Stromal cell of bone marrow (primary cell): ENCODE measurements around the gene CNPY2.
"Not testable (repeated sequence)": the region's sequence is repeated elsewhere in the genome, so short reads cannot be mapped to it uniquely, and the experiment has no call there.

Experiments used
- DNase-seq: peaks from one replicate; pipeline ENCODE4 v3.0.0-alpha.2; 2012; ENCODE audit warnings: low read depth

The CNPY2 gene

GRCh38 chr12:56333679-56334489 is 18.1 kb upstream of the CNPY2 start, which contains the start of gene PAN2:
Gene PAN2 (minus strand): TSS chr12:56334000. CDS start chr12:56333094, 906 bp downstream.
- peak; percentile 97 for DNase-seq

- DNase-seq, result no peak
Observed at GRCh38 chr12:56333197-56333678, 17.4 kb upstream of the CNPY2 start.

DNA sequence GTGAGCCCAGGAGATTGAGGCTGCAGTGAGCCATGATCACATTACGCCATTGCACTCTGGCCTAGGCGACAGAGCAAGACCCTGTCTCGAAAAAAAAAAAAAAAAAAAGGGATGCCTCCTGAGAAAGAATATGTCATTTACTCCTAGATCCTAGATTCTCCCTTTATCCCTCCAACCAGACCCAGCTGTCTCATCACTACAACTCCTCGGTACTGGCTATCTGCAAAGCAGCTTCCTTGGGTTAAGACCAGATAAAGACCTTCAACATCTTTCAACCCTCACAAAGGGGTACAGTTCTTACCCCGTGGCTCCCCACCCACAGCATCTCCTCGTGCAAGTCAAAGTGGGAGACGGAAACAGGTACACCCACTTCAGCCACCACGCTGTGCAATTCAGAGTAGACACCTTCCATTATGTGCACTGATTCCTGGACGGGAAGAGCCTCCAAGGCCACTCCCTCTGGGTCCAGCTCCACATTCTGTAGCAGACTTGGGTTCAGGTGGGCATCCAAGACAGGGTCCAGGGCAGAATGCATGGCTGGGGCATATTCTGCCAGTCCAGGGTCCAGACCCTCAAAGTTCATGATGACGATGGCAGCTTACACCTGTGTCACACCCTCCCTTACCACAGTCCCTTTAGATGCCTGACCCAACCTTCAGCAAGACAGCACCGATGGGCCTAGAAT is 16.9 kb upstream of the CNPY2 start:
- no peak for DNase-seq

DNA sequence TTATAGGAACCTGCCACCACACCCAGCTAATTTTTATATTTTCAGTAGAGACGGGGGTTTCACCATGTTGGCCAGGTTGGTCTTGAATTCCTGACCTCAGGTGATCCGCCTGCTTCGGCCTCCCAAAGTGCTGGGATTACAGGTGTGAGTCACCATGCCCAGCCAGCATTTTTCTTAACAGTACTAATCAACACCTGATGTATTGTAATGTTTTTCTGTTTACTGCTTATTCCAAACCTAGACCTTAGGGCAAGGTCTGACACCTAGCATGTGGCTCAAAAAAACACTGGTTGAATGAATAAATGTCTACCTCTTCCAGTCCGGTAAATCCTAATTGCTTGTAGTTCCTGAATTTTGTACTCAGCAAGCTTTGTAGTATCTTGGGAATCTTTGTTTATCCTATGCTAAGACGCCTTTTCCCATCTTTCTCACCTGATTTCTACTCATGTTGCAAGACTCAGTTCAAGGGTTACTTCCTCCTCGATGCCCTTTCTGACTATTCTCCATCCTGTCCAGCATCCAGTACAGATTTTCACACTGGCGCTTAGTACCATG is 15.2 kb upstream of the CNPY2 start:
- no peak for DNase-seq

DNA sequence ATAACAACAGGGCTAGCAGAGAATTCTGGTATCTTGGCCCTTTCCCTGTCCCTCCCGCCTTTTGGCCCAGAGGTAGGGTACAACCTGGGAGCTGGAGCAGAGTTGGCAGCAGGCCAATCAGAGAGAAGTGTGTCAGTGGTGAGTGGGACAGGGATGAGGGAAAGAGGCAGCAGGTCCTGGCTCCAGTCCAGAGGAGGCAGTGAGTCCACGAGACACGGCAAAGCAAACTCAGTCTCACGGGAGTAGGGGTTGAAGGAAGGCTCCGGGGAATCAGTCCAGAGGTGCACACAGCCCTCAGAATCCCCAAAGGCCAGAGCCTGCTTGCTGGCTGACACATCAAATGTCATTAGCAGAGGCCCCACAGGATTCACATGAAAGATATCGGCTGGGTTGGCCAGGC is 10.7 kb upstream of the CNPY2 start:
- DNase-seq, result no peak

DNA sequence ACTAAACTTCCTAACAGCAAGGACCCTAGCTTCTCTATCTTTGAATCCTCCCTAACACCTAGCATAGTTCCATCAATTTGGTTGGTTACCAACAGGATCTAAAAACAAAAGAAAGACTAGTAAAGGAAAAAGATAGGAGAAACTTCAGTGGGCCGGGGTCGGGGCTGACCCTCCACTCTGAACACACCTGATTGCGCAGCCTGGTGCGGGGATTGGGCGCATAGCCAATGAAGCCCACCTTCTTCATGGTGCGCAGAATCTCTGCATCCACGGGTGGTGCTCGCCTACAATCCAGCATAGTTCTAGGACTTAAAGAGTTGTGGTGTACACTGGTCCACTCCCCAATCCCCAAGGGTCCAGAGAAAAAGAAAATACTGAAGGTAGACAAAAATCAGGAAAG is 10.3 kb upstream of the CNPY2 start:
- DNase-seq, result no peak

DNA sequence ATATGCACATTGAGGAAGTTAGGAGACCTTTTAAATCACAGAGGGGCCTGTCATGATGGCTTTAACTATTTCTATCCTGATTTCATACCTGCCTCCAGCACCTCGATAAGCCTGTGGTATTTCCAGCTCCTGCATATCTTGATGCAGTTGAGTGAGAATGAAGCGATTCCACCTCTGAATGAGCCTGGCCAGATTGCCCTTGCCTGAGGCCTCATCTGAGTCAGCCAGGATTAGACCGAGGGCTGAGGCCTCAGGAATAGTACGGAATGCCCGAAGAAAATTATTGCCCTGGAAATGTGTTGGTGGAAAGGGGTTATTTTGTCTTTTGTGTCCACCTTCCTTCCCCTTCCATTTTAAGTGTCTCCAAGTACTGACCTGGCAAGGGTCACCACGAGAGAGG is 8.4 kb upstream of the CNPY2 start:
- no peak for DNase-seq

- DNase-seq, result not testable (repeated sequence)
Observed at GRCh38 chr12:56321610-56322009, 5.8 kb upstream of the CNPY2 start.

GRCh38 chr12:56321027-56321426 is 5.2 kb upstream of the CNPY2 start:
- no peak for DNase-seq

GRCh38 chr12:56317675-56318074 is 1.9 kb upstream of the CNPY2 start:
- no peak for DNase-seq

- no peak for DNase-seq
Observed at GRCh38 chr12:56315249-56315621, 553 bp downstream of the CNPY2 start.

DNA sequence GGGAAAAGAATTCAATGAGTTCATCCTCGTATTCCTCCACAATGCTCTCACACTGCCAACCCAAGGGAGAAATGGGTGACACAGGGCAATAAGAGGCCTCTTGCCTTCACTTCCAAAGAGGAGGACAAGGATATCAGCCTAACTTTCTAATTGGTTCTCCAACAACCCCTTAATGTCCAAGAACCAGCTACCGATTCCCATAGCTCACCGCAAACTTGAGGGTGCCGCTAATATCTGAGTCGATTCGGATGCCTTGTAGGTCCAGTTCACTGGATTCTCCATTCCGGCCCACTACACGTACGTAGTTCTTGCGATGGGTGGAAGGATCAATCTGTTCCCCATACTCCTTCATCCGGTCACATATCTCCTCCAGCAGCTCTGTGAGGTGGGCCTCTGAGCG is 4.8 kb downstream of the CNPY2 start:
- DNase-seq, result no peak

DNA sequence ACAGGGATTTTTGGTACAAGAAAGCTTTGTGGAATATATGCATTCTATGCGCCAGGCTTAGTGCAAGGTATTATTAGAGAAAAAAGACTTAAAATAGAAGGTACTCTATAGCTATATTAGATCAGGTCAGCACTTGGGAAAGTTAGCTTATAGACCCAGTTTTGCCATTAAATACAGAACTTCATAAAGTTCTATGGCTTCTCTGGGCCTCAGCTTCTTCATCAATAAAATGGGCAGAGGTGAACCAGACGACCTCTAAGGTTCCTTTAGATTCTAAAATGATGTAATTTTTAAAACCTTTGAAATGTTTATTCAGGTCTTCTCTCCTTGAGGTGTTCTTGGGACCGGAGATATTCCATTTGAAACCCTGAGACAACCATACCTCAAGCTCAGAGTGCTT is 7.1 kb downstream of the CNPY2 start:
- no peak for DNase-seq

DNA sequence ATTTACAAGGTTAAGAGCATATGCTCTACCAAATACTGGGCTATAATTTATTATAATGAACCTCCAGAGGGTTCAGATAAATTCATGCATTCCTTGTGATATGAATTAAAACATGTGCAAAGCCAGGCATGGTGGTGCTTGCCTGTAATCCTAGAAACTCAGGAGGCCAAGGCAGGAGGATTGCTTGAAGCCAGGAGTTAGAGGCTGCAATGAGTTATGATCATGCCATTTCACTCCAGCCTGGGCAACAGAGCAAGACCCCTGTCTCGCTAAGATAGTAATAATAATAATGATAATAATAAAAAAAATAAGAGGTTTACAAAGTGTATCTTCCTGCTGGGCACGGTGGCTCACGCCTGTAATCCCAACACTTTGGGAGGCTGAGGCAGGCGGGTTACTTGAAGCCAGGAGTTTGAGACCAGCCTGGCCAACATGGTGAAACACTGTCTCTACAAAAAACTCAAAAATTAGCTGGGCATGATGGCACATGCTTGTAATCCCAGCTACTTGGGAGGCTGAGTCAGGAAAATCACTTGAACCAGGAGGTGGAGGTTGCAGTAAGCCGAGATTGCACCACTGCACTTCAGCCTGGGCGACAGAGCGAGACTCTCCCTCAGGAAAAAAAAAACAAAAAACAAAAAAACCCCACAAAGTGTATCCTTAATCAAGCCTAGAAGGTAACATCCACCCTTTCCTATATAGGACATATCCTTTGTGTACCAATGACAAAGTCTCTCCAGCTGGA is 8.4 kb downstream of the CNPY2 start:
- no peak for DNase-seq

GRCh38 chr12:56304872-56305590 is 10.8 kb downstream of the CNPY2 start:
- no peak for DNase-seq

- no peak for DNase-seq
Observed at GRCh38 chr12:56304276-56304675, 11.5 kb downstream of the CNPY2 start.

- DNase-seq, result no peak
Observed at GRCh38 chr12:56300644-56301464, 14.9 kb downstream of the CNPY2 start.

DNA sequence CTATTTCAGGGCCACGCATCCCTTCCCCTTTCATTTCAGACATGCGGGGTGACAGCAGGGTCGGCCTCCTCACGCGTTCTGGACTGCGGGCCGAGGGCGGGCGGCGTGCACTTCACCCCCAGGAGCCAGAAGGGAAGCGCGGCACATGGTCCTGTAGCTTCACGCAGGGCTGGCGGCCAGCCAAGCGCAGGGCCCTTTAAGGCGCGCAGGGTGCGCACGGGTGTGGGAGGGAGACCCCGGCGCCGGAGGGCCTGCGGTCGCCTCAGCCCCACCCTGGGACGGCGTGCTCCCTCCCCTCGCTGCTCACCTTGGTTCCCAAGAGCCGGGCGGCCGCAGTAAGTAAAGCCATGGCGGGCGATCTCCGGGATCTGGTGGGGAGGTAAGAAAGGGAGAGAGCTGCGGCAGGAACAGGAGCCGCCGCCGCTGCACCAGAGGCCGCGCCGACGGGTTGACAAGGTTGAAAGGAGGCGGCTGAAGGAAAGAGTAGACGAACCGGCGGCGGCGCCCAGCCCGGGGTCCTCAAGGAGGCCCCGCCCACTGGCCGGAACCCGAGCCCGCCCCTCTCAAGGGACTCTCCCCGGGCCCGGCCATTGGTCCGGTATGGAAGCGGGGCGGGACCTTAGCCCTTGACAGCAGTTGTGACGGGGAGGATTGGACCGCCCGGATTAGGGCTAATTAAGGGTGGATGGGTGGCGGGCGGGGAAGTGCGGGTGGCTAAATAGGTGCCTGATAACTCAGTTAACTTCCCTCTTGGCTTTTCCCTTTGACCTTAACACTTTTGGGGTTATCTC is 15.7 kb downstream of the CNPY2 start, which contains the start of gene CS:
Gene CS (minus strand): TSS at position 478 of the 791 bp plus-strand sequence. CDS start 129 bp downstream, at position 349.
- peak; percentile 96 for DNase-seq

DNA sequence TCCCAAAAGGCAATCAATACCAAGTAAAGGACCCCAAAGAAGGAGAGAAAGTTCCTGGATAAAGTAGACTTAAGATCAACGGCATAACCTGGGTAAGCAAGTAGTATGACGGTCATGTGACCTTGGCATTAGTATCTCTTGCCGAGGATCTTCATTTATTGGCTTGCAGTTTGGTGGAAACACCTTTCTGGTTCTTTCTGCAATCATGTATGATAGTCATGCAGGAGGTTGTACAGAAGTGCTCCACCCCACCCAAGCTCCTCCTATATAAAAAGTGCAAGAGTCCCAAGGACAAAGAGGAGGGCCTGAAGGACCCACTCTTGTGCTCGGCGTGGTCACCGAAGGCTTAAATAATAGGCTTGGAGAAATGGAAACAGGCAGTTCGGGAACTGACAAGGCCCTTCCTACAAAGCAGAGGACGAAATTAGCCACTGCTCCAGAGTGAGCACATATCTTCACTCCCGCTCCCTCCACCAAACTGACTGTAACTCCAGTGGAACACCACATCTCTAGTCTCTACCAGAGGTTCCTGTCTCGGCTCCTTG is 16.4 kb downstream of the CNPY2 start:
- no peak for DNase-seq

DNA sequence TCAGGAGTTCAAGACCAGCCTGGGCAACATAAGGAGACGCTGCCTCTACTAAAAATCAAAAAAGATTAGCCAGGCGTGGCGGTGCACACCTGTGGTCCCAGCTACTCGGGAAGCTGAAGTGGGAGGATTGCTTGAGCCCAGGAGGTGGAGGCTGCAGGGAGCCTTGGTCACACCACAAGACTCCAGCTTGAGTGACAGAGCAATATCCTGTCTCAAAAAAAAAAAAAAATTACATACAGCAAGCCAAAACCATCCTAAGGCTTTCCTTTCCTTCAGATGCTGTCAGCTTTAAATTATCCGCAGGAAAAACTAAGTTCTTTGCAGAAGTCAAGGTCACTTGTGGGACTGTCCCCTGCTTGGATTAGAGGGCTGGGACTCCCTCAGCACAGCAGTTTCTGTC is 17.0 kb downstream of the CNPY2 start:
- DNase-seq, result no peak
